HepG2 (cell line): Measurements from ENCODE around the gene EGLN1. TPM values are rescaled to one million over a fixed set of nuclear protein-coding genes. Genes with fewer than 3 reads are reported as not detected.

Source experiments
- AGO1 ChIP-seq: fragments of 200-400 bp; formaldehyde crosslinking; IDR thresholded peaks from 2 replicates; pipeline ENCODE4 v1.6.1; 2017; ENCODE audit warnings: mild to moderate bottlenecking, low read depth, low read length, moderate library complexity; ENCODE audit not compliant: poor library complexity, severe bottlenecking
- BRD4 ChIP-seq: sonication (generic); formaldehyde crosslinking; IDR thresholded peaks from 2 replicates; pipeline ENCODE4 v1.4.0; 2020; ENCODE audit warnings: missing genetic modification reagents
- FIP1L1 ChIP-seq: fragments of 200-400 bp; formaldehyde crosslinking; IDR thresholded peaks from 2 replicates; pipeline ENCODE4 v1.6.1; 2018; ENCODE audit warnings: low read depth, mild to moderate bottlenecking, low read length, moderate library complexity, borderline replicate concordance; ENCODE audit not compliant: insufficient read depth
- FOXK1 ChIP-seq: sonication (generic); formaldehyde crosslinking; IDR thresholded peaks from 2 replicates; pipeline ENCODE4 v1.4.0; 2020; ENCODE audit warnings: low read depth, missing genetic modification reagents, borderline replicate concordance
- HBP1 ChIP-seq: IDR thresholded peaks from 2 replicates; pipeline ENCODE4 v1.6.1; 2016; ENCODE audit warnings: low read depth, control low read depth
- HDAC2 ChIP-seq: sonication (generic); formaldehyde crosslinking; IDR thresholded peaks from 2 replicates; pipeline ENCODE4 v1.4.0; 2020; ENCODE audit warnings: missing genetic modification reagents
- HNF4A ChIP-seq: sonication (generic); formaldehyde crosslinking; IDR thresholded peaks from 2 replicates; pipeline ENCODE4 v1.4.0; 2020; ENCODE audit warnings: missing genetic modification reagents
- IKZF5 ChIP-seq: IDR thresholded peaks from 2 replicates; pipeline ENCODE4 v1.6.1; 2018; ENCODE audit warnings: missing genetic modification reagents, mild to moderate bottlenecking, missing compliant biosample characterization
- MAF1 ChIP-seq: sonication (generic); formaldehyde crosslinking; IDR thresholded peaks from 2 replicates; pipeline ENCODE4 v1.5.0; 2020; ENCODE audit warnings: missing genetic modification reagents, borderline replicate concordance
- NAIF1 ChIP-seq: sonication (generic); formaldehyde crosslinking; IDR thresholded peaks from 2 replicates; pipeline ENCODE4 v1.5.0; 2020; ENCODE audit warnings: mild to moderate bottlenecking, missing genetic modification reagents, borderline replicate concordance
- NFATC3 ChIP-seq: sonication (generic); formaldehyde crosslinking; IDR thresholded peaks from 2 replicates; pipeline ENCODE4 v1.5.1; 2020; ENCODE audit warnings: mild to moderate bottlenecking, missing genetic modification reagents
- NFE2 ChIP-seq: sonication (generic); formaldehyde crosslinking; IDR thresholded peaks from 2 replicates; pipeline ENCODE4 v1.4.0; 2020; ENCODE audit warnings: missing genetic modification reagents
- SP2 ChIP-seq: sonication (generic); formaldehyde crosslinking; IDR thresholded peaks from 2 replicates; pipeline ENCODE4 v1.5.1; 2020; ENCODE audit warnings: mild to moderate bottlenecking, missing genetic modification reagents
- SP5 ChIP-seq: IDR thresholded peaks from 2 replicates; pipeline ENCODE4 v1.6.1; 2016; ENCODE audit warnings: low read depth, borderline replicate concordance
- TIGD3 ChIP-seq: sonication (generic); formaldehyde crosslinking; IDR thresholded peaks from 2 replicates; pipeline ENCODE4 v1.5.1; 2020; ENCODE audit warnings: mild to moderate bottlenecking, missing genetic modification reagents, borderline replicate concordance
- ZBTB20 ChIP-seq: sonication (generic); formaldehyde crosslinking; IDR thresholded peaks from 2 replicates; pipeline ENCODE4 v1.8.1; 2023; ENCODE audit warnings: missing genetic modification reagents, low read depth, mild to moderate bottlenecking, borderline replicate concordance
- ZBTB7A ChIP-seq: sonication (generic); formaldehyde crosslinking; IDR thresholded peaks from 2 replicates; pipeline ENCODE4 v1.8.0; 2022; ENCODE audit warnings: mild to moderate bottlenecking, missing genetic modification reagents
- ZEB1 ChIP-seq: IDR thresholded peaks from 2 replicates; pipeline ENCODE4 v1.6.1; 2012; ENCODE audit warnings: mild to moderate bottlenecking, low read depth, inconsistent platforms; ENCODE audit not compliant: insufficient replicate concordance
- ZIK1 ChIP-seq: sonication (generic); formaldehyde crosslinking; IDR thresholded peaks from 2 replicates; pipeline ENCODE4 v1.5.0; 2020; ENCODE audit warnings: mild to moderate bottlenecking, low read depth, missing genetic modification reagents, borderline replicate concordance
- ZNF10 ChIP-seq: sonication (generic); formaldehyde crosslinking; IDR thresholded peaks from 2 replicates; pipeline ENCODE4 v1.4.0; 2020; ENCODE audit warnings: mild to moderate bottlenecking, low read depth, missing genetic modification reagents, borderline replicate concordance
- ZNF143 ChIP-seq: sonication (generic); formaldehyde crosslinking; IDR thresholded peaks from 2 replicates; pipeline ENCODE4 v1.4.0; 2020; ENCODE audit warnings: missing genetic modification reagents
- ZNF343 ChIP-seq: sonication (generic); formaldehyde crosslinking; IDR thresholded peaks from 2 replicates; pipeline ENCODE4 v1.4.0; 2020; ENCODE audit warnings: mild to moderate bottlenecking, missing genetic modification reagents
- ZNF510 ChIP-seq: sonication (generic); formaldehyde crosslinking; IDR thresholded peaks from 2 replicates; pipeline ENCODE4 v1.4.0; 2020; ENCODE audit warnings: low read depth, mild to moderate bottlenecking, missing genetic modification reagents
- ZNF562 ChIP-seq: sonication (generic); formaldehyde crosslinking; IDR thresholded peaks from 2 replicates; pipeline ENCODE4 v1.8.0; 2022; ENCODE audit warnings: missing genetic modification reagents, borderline replicate concordance
- ZNF776 ChIP-seq: sonication (generic); formaldehyde crosslinking; IDR thresholded peaks from 2 replicates; pipeline ENCODE4 v1.4.0; 2020; ENCODE audit warnings: mild to moderate bottlenecking, missing genetic modification reagents
- ZNF781 ChIP-seq: sonication (generic); formaldehyde crosslinking; IDR thresholded peaks from 2 replicates; pipeline ENCODE4 v1.5.1; 2020; ENCODE audit warnings: borderline replicate concordance, mild to moderate bottlenecking, missing genetic modification reagents; ENCODE audit errors: not compliant biosample characterization
- ZNF883 ChIP-seq: sonication (generic); formaldehyde crosslinking; IDR thresholded peaks from 2 replicates; pipeline ENCODE4 v1.5.1; 2020; ENCODE audit warnings: mild to moderate bottlenecking, missing genetic modification reagents; ENCODE audit errors: not compliant biosample characterization
- polyA plus RNA-seq, 8 experiments: library from polyadenylated mRNA; depleted of rRNA in 3 of 8; stranded (reverse) in 7 of 8; unstranded in 1 of 8; fragments of >200 nt; fragmentation: Illumina TruSeq in 4 of 8; extraction: Trizol in 4 of 8; gene quantifications; 2 replicates each; pipeline versions ENCODE4 v1.2.1 to v1.2.3, GENCODE V29; 2011 to 2016; ENCODE audit warnings: low read depth in 4 of 8, missing spikeins in 1 of 8, mixed read lengths in 1 of 8; ENCODE audit not compliant: insufficient read depth in 1 of 8
- total RNA-seq, 5 experiments: library from RNA; depleted of rRNA; stranded (reverse); fragments of >200 nt; fragmentation: Illumina TruSeq; extraction: Trizol; gene quantifications; 2 replicates each; pipeline ENCODE4 v1.2.3, GENCODE V29; 2016; ENCODE audit warnings: low read depth in 1 of 5

Gene EGLN1
- total and polyA plus RNA-seq, 2 of the 13 experiments (the other 11 are each of a cell fraction or from before 2014, with no cell fraction given) = 34.4 to 44.1 TPM

GRCh38 chr1:231423648-231424047, 1.6 kb upstream of the EGLN1 start (continued):
- TF ChIP-seq ZBTB20 (peak; percentile 70; the same call in 1 of the 2 replicates), ZNF776 (CRISPR knock-in tag) (no peak), HBP1 (CRISPR knock-in tag) (no peak), NAIF1 (CRISPR knock-in tag) (no peak), NFE2 (CRISPR knock-in tag) (no peak), ZNF343 (CRISPR knock-in tag) (no peak), FIP1L1 (no peak), HDAC2 (CRISPR knock-in tag) (peak; percentile 84), BRD4 (CRISPR knock-in tag) (no peak), ZIK1 (CRISPR knock-in tag) (no peak), ZBTB7A (CRISPR knock-in tag) (no peak), MAF1 (no peak), ZNF781 (CRISPR knock-in tag) (no peak), TIGD3 (no peak), IKZF5 (CRISPR knock-in tag) (no peak; the same call in 1 of the 2 replicates), ZNF883 (no peak), HNF4A (CRISPR knock-in tag) (peak; percentile 97), ZNF510 (CRISPR knock-in tag) (no peak), SP5 (CRISPR knock-in tag) (peak; percentile 70; the same call in 1 of the 2 replicates), ZNF562 (CRISPR knock-in tag) (no peak), FOXK1 (CRISPR knock-in tag) (peak; percentile 85; the same call in 1 of the 2 replicates), ZNF10 (CRISPR knock-in tag) (no peak), NFATC3 (CRISPR knock-in tag) (no peak), ZNF143 (no peak), SP2 (CRISPR knock-in tag) (no peak), AGO1 (no peak), ZEB1 (peak; percentile 35)
